Measurements from ENCODE around the gene IMPDH1.

Gene IMPDH1

DNA sequence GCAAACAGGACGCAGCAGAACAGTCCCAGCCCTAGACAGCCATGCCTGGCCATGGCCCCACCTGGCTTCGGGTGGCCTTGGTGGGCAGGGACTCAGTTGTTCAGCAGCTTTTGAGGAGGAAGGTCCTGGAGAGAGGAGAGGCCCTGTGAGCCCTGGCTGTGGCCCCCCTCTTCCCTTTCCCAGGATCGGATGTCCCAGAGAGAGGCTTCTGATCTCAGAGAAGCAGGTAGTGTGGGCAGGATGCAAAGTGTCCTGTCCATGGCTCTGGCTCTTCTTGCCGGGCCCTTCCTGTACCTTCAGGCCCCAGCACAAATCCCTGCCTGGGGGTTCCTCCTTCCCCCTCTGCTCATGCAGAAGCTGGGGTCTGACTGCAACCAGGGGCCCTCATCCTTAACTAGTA lies 49.8 kb downstream of the IMPDH1 start:
- DNase-seq: no peak
- Histone ChIP-seq H3K9ac (ENCODE audit: low read length) (no peak overlapping the region), H3K9me2 (replicated peaks; ENCODE audit: insufficient read depth, low read length) (no peaks in the 10 kb centered on the region), H3K36me3 (replicated peaks; ENCODE audit: insufficient read depth, low read length) (no peaks in the 10 kb centered on the region), H3K4me1 (ENCODE audit: low read length) (no peaks in the 10 kb centered on the region; the same call in 1 of the 2 replicates), H3K4me3 (ENCODE audit: low read length) (no peak overlapping the region), H3K79me2 (ENCODE audit: low read length) (no peaks in the 10 kb centered on the region), H3K4me2 (ENCODE audit: low read depth, low read length) (no peak overlapping the region), H3K27ac (ENCODE audit: low read length) (no peak overlapping the region), H3F3A (ENCODE audit: insufficient read depth, low read length) (no peaks in the 10 kb centered on the region), H2AFZ (ENCODE audit: low read length) (no peak overlapping the region), H3K27me3 (replicated peaks; ENCODE audit: insufficient read depth, low read length) (peaks cover 79% of the 10 kb centered on the region), H3K9me3 (replicated peaks; ENCODE audit: insufficient read depth, low read length) (no peaks in the 10 kb centered on the region), H4K20me1 (ENCODE audit: insufficient read depth, low read length) (no peaks in the 10 kb centered on the region)
- TF ChIP-seq, protein P1, sequence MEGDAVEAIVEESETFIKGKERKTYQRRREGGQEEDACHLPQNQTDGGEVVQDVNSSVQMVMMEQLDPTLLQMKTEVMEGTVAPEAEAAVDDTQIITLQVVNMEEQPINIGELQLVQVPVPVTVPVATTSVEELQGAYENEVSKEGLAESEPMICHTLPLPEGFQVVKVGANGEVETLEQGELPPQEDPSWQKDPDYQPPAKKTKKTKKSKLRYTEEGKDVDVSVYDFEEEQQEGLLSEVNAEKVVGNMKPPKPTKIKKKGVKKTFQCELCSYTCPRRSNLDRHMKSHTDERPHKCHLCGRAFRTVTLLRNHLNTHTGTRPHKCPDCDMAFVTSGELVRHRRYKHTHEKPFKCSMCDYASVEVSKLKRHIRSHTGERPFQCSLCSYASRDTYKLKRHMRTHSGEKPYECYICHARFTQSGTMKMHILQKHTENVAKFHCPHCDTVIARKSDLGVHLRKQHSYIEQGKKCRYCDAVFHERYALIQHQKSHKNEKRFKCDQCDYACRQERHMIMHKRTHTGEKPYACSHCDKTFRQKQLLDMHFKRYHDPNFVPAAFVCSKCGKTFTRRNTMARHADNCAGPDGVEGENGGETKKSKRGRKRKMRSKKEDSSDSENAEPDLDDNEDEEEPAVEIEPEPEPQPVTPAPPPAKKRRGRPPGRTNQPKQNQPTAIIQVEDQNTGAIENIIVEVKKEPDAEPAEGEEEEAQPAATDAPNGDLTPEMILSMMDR (IDR thresholded peaks at IDR 0.05; ENCODE audit: low read length): no peak
- TF ChIP-seq EZH2 (optimal IDR thresholded peaks at IDR 0.05; ENCODE audit: low read depth, low read length) (no peak), EZH2phosphoT487 (IDR thresholded peaks at IDR 0.05; ENCODE audit: low read length) (no peak)

- Histone ChIP-seq H3K27ac (ENCODE audit: low read length) (no peak overlapping the region), H3K4me1 (ENCODE audit: low read length) (no peaks in the 10 kb centered on the region; the same call in 1 of the 2 replicates), H3K4me3 (ENCODE audit: low read length) (no peak overlapping the region), H3K9ac (ENCODE audit: low read length) (no peak overlapping the region), H3K27me3 (replicated peaks; ENCODE audit: insufficient read depth, low read length) (peaks cover 73% of the 10 kb centered on the region), H3F3A (ENCODE audit: insufficient read depth, low read length) (no peaks in the 10 kb centered on the region), H3K36me3 (replicated peaks; ENCODE audit: insufficient read depth, low read length) (no peaks in the 10 kb centered on the region), H3K9me3 (replicated peaks; ENCODE audit: insufficient read depth, low read length) (no peaks in the 10 kb centered on the region), H4K20me1 (ENCODE audit: insufficient read depth, low read length) (no peaks in the 10 kb centered on the region), H3K4me2 (ENCODE audit: low read depth, low read length) (no peak overlapping the region), H2AFZ (ENCODE audit: low read length) (no peak overlapping the region), H3K9me2 (replicated peaks; ENCODE audit: insufficient read depth, low read length) (no peaks in the 10 kb centered on the region), H3K79me2 (ENCODE audit: low read length) (no peaks in the 10 kb centered on the region)
- no peak for DNase-seq
- TF ChIP-seq EZH2phosphoT487 (IDR thresholded peaks at IDR 0.05; ENCODE audit: low read length) (no peak), EZH2 (optimal IDR thresholded peaks at IDR 0.05; ENCODE audit: low read depth, low read length) (no peak)
- TF ChIP-seq, protein P1 (IDR thresholded peaks at IDR 0.05; ENCODE audit: low read length): no peak
Measured at GRCh38 chr7:128359336-128359735, 50.4 kb downstream of the IMPDH1 start.

- Histone ChIP-seq H3K4me2 (ENCODE audit: low read depth, low read length) (no peak overlapping the region), H3F3A (ENCODE audit: insufficient read depth, low read length) (no peaks in the 10 kb centered on the region), H3K36me3 (replicated peaks; ENCODE audit: insufficient read depth, low read length) (no peaks in the 10 kb centered on the region), H3K27me3 (replicated peaks; ENCODE audit: insufficient read depth, low read length) (peaks cover 72% of the 10 kb centered on the region), H3K9me3 (replicated peaks; ENCODE audit: insufficient read depth, low read length) (no peaks in the 10 kb centered on the region), H3K27ac (ENCODE audit: low read length) (no peak overlapping the region), H4K20me1 (ENCODE audit: insufficient read depth, low read length) (no peaks in the 10 kb centered on the region), H2AFZ (ENCODE audit: low read length) (no peak overlapping the region), H3K9me2 (replicated peaks; ENCODE audit: insufficient read depth, low read length) (no peaks in the 10 kb centered on the region), H3K9ac (ENCODE audit: low read length) (no peak overlapping the region), H3K4me1 (ENCODE audit: low read length) (no peaks in the 10 kb centered on the region; the same call in 1 of the 2 replicates), H3K79me2 (ENCODE audit: low read length) (no peaks in the 10 kb centered on the region), H3K4me3 (ENCODE audit: low read length) (no peak overlapping the region)
- TF ChIP-seq EZH2phosphoT487 (IDR thresholded peaks at IDR 0.05; ENCODE audit: low read length) (no peak), EZH2 (optimal IDR thresholded peaks at IDR 0.05; ENCODE audit: low read depth, low read length) (no peak)
- TF ChIP-seq, protein P1 (IDR thresholded peaks at IDR 0.05; ENCODE audit: low read length): no peak
- DNase-seq: no peak
Measured at GRCh38 chr7:128358233-128358632, 51.5 kb downstream of the IMPDH1 start.
